ENCODE data around the gene CSPG5.

CSPG5 gene, protein sequence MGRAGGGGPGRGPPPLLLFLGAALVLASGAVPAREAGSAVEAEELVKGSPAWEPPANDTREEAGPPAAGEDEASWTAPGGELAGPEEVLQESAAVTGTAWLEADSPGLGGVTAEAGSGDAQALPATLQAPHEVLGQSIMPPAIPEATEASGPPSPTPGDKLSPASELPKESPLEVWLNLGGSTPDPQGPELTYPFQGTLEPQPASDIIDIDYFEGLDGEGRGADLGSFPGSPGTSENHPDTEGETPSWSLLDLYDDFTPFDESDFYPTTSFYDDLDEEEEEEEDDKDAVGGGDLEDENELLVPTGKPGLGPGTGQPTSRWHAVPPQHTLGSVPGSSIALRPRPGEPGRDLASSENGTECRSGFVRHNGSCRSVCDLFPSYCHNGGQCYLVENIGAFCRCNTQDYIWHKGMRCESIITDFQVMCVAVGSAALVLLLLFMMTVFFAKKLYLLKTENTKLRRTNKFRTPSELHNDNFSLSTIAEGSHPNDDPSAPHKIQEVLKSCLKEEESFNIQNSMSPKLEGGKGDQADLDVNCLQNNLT

DNA sequence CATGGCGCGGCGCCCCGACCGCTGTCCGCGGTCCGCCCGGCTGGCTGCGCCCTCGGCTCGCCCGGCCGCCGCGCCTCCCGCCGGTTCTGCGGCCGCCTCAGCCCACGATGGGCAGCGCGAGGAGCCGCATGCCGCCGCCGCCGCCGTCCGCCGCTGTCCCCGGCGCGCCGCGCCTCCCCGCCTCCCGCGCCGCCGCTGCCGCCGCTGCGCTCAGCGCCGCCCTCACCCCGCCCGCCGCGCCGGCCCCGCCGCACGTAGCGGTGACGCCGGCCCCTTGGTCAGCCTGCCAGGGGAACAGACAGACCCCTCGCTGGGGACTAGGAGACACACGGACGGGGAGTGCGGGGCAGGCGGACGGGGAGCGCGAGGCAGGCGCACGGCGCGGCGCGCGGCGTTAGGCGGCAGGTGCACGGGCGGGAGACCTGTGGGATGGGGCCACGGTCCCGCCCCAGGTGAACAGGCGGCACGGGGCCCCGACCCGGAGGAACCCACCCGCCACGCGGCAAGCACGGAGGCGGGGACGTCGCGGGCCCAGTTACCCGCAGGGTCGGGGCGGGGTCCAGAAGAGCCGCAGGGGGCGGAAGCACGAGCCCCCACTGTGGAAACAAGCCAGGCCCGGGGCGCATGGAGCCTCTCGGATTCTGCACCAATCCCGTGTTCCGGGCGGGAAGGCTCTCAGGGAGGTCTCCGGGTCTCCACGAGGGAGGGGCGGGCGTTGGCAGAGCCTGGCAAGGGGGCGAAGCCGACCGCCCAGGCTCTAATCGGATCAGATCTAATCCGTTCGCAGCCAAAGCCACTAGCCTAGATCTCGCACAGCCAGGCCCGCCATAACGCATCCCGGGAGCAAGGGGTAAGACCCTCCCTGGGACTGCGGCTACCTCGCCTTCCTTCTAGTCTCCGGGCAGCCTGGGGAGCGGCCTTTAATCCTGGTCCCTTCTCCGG lies at the start of gene CSPG5:
CSPG5 (minus strand) TSS at position 175 of the 942 bp plus-strand sequence; CDS start at position 3, 172 bp downstream.
- DNase-seq (ENCODE audit: low read depth), result no peak

DNA sequence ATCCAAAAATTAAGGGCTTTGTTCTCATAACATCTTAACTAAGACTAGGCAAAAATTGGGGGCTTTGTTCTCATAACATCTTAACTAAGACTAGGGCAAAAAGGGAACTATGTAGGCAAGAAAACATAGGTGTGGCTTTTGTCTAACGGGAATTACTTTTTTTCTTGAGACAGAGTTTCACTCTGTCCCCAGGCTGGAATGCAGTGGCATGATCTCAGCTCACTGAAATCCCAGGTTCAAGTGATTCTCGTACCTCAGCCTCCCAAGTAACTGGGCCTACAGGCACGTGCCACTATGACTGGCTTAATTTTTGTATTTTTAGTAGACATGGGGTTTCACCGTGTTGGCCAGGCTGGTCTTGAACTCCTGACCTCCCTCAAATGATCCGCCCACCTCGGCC lies 49.8 kb upstream of the CSPG5 start:
- no peak for DNase-seq (ENCODE audit: low read depth)

DNA sequence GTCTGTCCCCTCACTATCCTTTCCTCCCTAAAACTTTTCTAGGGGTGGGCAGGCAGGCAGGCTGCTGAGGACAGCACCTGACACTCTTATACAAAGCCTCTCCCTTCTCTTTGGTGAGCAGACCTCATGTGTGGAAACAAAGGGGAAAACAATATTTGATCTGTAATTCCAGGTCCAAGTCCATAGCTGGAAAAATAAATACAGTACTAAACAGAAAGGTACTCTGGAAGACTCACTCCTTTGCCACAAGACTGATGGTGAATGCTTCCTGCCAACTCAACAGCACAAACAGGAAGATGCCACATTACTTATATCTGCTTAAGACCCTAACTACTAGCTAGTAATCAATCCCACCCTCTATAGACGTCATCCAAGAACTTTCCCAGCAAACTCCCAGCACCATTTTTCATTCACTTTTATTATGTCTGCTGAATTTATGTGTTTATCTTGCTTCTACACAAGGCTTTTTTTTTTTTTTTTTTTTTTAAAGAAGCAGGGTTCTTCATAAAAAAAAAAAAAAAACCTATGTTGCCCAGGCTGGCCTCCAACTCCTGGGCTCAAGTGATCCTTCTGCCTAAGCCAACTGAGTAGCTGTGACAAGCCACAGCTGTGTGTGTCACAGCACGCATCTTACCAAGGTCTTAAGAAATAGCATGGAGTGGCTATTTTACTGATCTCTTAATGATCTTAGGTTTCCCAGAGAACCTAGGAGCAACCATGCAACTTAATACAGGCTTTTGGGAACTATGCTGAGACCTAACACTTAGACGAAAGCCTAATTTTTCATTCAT lies 44.2 kb upstream of the CSPG5 start:
- DNase-seq (ENCODE audit: low read depth), result no peak

DNA sequence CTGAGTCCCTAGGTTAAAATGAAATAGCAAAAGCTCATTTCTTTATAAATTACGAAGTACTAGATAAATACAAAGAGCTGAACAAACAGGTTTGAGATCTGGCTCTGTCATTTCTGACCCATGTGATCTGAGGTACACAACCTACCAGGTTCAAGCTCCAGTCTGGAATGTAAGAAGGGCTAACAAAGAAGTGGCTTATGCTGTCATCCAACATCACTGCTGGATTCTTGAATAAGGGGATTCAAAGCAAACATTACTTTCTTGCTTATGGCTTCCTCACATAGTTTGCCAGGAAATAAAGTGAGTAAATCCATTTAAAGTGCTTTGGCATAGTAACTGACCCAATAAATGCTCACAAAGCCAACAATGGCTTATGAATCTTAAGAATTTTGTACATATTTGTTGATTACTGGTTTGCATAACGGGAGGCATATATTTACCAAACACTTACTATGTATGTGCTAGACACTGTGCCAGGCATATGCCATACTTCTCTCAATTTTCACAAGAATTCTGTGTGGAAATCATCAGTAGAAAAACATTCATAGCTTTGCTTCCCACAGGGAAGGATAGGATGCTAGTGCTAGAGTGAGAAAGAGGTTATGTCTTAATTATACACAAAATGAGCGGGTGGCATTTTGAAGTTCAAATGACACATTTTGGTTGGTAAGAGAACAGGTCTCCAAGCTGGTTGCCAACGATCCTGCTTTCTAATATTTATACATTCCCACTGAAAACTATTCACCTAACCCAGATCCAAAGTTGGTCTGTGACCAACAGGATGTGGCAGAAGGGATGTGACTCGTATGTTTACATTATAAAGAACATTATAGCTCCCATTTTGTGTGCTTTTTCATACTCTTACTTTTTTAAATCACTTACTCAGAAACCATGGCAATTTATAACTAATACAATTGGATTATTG lies 38.7 kb upstream of the CSPG5 start:
- no peak for DNase-seq (ENCODE audit: low read depth)

DNA sequence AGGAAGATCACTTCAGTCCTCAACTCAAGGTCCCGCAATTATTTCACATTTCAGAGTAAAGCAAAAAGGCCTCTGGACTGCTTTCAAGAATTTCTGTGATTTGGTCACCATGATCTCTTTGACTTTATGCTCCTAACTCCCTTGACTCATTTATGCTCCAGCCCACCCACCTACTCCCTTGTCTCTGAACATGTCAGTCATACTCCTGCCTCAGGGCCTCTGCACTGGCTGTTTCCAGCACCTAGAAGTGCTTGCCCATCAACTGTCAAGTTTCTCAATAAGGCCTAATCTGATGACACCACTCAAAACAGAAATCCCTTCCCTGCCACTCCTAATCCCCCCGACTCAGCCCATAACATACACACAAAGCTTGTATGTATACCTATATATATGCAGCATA lies 36.1 kb upstream of the CSPG5 start:
- no peak for DNase-seq (ENCODE audit: low read depth)

DNA sequence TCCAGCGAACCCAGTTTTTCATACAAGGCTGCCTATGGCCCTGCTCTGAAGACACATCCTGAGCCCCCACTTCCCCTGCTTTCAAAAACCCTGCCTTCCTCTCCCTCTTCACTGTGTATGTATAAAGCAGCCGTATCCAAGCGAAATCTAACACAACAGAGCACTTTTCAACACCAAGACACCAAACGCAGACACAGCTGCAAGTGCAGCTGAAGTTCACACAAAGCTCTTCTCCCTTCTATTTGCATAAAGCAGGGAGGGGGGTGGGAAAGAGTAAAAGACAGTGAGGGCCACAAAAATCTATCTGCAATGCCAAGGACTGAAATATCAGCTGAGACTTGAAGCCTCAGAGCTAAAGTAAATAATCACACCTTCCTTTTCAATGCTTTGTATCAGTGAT lies 35.1 kb upstream of the CSPG5 start:
- no peak for DNase-seq (ENCODE audit: low read depth)

DNA sequence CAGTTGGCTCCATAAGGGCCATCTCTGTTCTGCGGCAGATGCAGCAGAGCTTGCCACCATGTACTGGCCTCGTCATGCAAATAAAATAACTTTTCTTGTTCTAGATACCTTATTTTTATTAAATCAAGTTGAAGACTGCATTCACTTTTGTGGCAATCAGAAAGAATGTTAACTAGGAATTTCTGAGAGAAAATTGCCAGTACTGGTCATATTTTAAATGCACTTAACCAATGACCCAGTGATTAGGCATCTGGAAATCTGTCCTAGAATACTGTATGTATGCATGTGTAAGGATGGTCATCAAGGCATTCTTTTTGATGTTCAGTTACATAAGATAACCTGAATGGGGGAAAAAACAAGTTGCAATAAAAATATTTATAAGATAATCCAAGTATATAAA lies 34.2 kb upstream of the CSPG5 start:
- DNase-seq (ENCODE audit: low read depth), result no peak

DNA sequence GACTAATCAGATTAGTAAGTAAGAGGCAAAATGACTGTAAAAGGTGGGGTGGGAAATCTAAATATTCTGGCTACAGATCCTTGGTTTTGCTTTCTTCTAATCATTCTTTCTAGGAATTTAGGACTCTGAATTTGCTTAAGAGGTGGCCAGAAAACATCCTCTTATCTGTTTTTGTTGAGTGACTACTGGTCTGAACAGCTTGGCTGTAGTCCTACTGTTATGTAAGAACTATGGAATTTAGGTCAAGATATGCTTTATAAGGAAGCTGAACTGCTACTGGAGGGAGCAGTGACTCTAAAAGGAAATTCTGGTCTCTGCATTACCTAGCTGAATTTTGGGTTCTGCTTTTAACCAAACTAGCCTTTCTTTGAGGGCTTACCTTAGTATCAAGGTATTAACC lies 33.5 kb upstream of the CSPG5 start:
- DNase-seq (ENCODE audit: low read depth), result peak; percentile 17

DNA sequence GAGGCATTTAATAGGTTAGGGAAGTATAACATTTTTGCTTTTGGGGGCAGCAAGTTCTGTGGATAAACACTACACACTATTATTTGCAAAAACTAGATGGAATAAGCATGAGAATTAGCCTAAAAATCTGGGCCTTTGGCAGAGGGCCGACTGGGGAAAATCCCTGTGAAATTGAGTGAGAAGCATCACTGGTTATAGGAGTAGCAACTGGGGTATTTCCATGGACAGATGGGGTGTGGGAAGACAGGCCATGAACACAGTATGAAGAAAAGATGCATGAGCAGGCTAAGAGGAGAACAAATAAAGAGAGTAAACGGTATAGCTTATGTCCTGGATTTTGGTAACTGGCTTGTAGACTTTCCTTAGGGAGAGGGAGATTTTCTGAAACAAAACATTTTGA lies 32.9 kb upstream of the CSPG5 start:
- no peak for DNase-seq (ENCODE audit: low read depth)

DNA sequence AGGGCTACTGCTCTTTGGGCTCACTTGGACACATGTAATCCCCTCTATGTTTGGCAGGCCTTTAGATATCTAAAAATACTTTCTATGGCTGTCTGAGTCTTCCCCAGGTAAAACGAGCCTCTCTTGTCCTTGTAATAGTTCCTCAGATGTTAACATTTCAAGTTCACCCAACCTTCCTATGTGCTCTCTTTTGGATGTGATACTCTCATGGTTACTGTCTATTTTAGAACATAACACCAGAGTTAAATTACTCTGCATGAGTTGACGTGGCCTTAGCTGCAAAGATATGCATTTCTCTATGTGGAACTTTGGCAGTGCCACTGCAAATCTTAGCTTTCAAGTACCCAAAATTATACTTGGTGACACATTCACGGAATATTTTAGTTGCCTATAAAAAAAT lies 31.9 kb upstream of the CSPG5 start:
- no peak for DNase-seq (ENCODE audit: low read depth)

DNA sequence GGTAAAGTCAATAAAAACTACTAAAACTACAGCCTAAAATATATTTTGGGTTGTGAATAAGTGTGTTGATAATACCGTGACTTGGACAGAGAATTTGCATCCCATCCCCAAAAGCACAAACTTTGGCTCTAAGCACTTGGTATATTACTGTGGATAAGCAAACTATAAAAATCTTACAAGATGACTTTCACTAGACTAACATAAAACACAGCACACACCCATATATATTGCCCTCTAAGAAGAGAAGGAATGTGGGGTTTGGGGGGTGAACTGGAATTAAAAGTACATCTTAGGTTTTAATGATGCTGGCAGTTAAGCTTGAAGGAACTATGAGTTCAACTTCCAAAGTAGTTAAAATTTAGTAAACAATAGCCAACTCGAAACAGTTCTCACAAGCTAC lies 28.7 kb upstream of the CSPG5 start:
- no peak for DNase-seq (ENCODE audit: low read depth)

DNA sequence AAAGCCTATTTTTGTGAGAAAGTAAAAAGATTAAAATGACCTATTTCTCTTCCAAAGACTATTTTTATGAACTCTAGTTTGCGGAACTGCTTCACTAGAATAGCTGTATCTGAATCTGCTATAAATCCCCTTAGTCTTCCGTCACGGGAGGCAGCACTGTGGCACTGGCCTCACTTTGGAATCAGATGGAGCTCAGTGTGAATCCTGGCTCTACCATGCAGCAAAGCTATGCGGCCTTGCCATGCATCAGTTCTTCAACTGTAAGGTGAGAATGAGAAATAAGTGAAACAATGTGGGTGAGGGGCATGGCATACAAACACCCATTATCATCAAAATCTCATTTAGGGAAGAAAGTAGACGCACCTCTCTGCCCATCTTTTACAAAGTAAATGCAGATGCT lies 27.5 kb upstream of the CSPG5 start:
- no peak for DNase-seq (ENCODE audit: low read depth)

DNA sequence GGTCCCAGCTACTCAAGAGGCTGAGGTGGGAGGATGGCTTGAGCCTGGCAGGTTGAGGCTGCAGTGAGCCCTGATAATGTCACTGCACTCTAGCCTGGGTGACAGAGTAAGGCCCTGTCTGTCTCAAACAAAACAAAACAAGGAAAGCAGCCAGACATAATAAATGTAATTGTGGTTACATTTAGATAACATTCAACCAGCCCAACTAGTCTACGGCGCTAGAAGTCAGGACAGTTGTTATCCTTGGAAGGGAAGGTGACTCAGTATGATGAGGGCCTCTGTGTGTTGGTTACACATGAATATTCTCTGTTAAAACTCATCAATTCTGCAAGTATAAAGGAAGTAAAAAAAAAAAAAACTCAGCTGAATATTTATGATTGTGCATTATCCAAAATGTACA lies 27.0 kb upstream of the CSPG5 start:
- no peak for DNase-seq (ENCODE audit: low read depth)

DNA sequence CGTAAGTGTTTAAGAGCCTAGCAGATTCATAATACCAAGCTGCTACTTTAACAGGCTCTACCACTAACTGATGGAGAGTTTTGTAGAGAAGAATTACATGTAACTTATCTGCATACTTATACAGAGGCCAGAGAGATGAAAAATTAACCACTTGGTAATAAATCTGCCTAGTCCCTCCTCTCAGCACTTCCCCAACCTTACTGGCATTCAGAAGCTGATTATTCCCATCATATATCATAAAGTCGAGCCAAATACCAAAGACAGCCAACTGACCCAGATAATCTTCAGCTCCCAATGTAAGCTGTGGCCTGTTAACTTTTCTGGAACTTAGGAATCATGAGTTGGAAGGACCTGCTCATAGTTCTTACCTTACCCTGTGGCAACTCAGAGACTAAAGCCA lies 25.5 kb upstream of the CSPG5 start:
- no peak for DNase-seq (ENCODE audit: low read depth)

DNA sequence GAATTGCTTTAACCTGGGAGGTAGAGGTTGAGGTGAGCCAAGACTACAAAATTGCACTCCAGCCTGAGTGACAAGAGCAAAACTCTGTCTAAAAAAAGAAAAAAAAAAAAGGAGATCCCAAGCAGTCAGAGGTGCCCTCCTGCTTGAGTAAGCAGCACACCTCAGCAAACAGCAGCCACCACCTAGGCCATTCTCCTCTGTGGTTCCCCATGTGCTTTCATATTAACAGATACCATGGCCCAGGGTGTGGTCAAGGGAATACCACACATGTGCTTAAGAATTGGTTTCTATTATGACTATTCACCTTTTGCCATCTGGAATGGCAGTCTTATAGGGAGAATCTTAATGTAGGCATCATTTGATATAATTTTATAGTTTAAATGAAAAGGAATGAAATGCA lies 24.7 kb upstream of the CSPG5 start:
- DNase-seq (ENCODE audit: low read depth), result no peak

DNA sequence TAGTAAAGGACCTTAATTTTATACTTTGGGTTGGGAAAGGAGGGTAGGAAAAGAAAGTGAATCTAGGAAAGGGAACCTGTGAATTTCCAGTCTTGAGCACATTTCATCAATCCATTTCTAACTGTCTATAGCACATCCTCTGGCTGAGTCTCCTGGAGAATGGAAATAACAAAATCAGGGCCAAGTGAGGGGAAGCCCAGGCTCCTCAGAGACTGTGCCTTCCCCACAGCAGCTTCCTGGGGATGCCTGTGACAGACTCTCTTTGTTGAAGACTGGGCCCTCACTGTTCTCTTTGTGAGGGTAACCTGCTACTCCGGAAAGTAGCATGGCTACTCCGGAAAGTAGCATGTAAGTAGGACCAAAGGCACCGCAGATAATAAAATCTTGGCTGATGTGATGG lies 22.6 kb upstream of the CSPG5 start:
- DNase-seq (ENCODE audit: low read depth), result no peak

DNA sequence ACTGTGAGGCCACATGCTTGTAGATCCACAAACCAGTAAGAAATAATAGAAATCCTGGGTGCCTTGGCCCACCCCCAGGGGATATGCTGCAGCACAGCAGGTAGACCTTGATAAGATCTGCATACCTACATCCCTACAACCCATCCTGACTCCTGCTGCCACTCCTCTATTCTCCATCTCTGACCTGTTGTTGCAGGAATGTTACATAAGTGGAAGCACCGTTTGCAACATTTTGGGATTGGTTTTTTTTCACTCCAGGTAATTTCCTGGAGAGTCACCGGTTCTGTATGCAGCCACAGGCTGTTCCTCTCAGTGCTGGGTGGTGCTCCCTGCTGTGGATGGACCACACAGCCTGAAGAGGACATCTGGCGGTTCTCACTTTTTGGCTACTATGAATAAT lies 16.1 kb upstream of the CSPG5 start:
- no peak for DNase-seq (ENCODE audit: low read depth)

DNA sequence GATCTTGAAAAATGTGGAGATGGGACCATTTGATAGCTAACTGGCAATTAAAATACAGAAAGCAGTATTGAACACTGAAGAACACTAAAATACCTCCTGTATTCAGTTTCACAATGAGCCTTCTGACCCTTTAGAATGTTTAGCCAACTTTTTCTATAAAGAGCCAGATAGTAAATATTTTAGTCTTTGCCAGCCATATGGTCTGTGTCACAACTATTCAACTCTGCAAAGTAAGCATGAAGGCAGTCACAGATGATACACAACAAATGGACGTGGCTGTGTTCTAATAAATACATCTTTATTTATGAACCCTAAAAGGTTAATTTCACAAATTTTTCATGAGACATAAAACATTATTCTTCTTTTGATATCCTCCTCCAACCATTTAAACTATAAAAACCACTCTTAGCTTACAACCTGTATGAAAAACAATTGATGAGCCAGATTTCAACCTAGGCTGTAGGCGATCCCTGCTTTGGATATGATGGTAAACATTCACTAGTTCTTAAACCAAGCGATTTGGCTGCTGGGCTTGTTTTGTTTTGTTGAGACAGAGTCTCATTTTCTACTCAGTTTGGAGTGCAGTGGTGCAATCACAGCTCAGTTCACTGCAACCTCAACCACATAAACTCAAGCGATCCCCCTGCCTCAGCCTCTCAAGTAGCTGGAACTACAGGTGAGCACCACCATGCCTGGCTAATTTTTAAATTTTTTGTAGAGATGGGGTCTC lies 13.6 kb upstream of the CSPG5 start:
- no peak for DNase-seq (ENCODE audit: low read depth)

DNA sequence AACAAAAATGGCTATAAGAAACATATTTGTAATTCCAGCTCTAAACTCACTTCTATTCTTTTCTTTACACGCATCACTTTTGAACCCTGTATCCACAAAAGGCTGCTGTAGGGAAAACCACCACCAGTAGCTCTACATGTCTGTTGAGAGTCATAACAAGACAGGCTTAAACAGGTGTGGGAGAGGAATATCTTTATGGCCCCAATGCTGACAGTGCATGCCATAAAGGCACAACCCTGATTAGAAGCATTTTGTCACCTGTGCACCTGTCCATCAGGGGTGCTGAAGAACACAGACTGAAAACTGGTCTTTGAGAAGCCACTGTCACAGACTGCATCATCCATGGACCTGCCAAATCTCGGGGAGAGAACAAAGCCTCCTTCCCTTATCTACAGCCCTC lies 11.6 kb upstream of the CSPG5 start:
- DNase-seq (ENCODE audit: low read depth), result no peak

DNA sequence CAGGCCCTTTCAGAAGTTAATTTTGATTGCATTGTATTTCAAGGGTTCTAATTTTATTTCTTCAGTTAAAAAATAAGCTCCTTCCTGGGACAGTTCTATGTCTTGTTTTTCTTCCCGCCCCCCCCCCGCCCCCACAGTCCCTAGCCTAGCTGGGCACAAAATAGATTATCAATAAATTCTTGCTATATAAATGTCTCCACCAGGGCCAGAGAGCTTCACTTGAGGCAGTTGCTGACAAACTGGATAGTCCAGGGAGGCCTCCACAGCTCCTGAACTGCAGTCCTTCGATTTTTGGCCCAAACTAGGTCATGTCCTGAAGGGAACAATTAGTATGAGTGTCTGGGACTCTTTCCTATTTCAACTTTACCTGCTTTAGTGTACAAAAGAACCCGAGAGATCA lies 9.9 kb upstream of the CSPG5 start:
- DNase-seq (ENCODE audit: low read depth), result no peak
